ENCODE results near the gene DHCR24.

DHCR24 gene

GRCh38 chr1:54876814-54877213, 10.2 kb downstream of the DHCR24 start:
- H3K27ac ChIP-seq: no peak overlapping the region
- no peak for TF ChIP-seq ZFX (IDR thresholded peaks at IDR 0.05)
- no peak for TF ChIP-seq CTCF (conservative IDR thresholded peaks at IDR 0.05)

GRCh38 chr1:54875000-54875399, 12.0 kb downstream of the DHCR24 start:
- TF ChIP-seq ZFX (IDR thresholded peaks at IDR 0.05) (no peak), CTCF (conservative IDR thresholded peaks at IDR 0.05) (no peak)
- H3K27ac ChIP-seq: no peak overlapping the region

GRCh38 chr1:54874079-54874830, 12.7 kb downstream of the DHCR24 start:
- H3K27ac ChIP-seq: no peak overlapping the region
- no peak for TF ChIP-seq CTCF (conservative IDR thresholded peaks at IDR 0.05)

GRCh38 chr1:54872036-54872331, 15.0 kb downstream of the DHCR24 start:
- no peak overlapping the region for H3K27ac ChIP-seq
- no peak for TF ChIP-seq CTCF (conservative IDR thresholded peaks at IDR 0.05)
- no peak for TF ChIP-seq ZFX (IDR thresholded peaks at IDR 0.05)

- no peak for TF ChIP-seq ZFX (IDR thresholded peaks at IDR 0.05)
- TF ChIP-seq CTCF (conservative IDR thresholded peaks at IDR 0.05): no peak
- no peak overlapping the region for H3K27ac ChIP-seq
Observed at GRCh38 chr1:54871275-54872035, 15.5 kb downstream of the DHCR24 start.

- no peak overlapping the region for H3K27ac ChIP-seq
- TF ChIP-seq CTCF (conservative IDR thresholded peaks at IDR 0.05) (no peak), ZFX (IDR thresholded peaks at IDR 0.05) (no peak)
Observed at GRCh38 chr1:54870869-54871268, 16.1 kb downstream of the DHCR24 start.

- no peak for TF ChIP-seq CTCF (conservative IDR thresholded peaks at IDR 0.05)
- H3K27ac ChIP-seq: no peak overlapping the region
Observed at GRCh38 chr1:54869173-54869851, 17.7 kb downstream of the DHCR24 start.
